H9 (cell line): ENCODE data around the gene SSTR5. TPM values are rescaled to one million over a fixed set of nuclear protein-coding genes. Genes with fewer than 3 reads are reported as not detected.

Experiments
- DNase-seq: peaks from one replicate; pipeline ENCODE4 v3.0.0-alpha.2; 2017
- H2AFZ ChIP-seq: one replicate; pipeline ENCODE4 v1.6.1; 2013; ENCODE audit warnings: mild to moderate bottlenecking, low read length, control low read depth, moderate library complexity
- H2AK5ac ChIP-seq: 2 replicates; pipeline ENCODE4 v1.6.1; 2013; ENCODE audit warnings: low read length, control low read depth, mixed read lengths; ENCODE audit not compliant: insufficient read length
- H2BK120ac ChIP-seq: one replicate; pipeline ENCODE4 v1.6.1; 2013; ENCODE audit warnings: low read depth, mild to moderate bottlenecking, low read length, control low read depth, inconsistent platforms; ENCODE audit not compliant: poor library complexity, severe bottlenecking
- H2BK12ac ChIP-seq: 2 replicates; pipeline ENCODE4 v1.6.1; 2013; ENCODE audit warnings: low read length, control low read depth, mixed read lengths, low read depth; ENCODE audit not compliant: insufficient read length
- H2BK15ac ChIP-seq: 2 replicates; pipeline ENCODE4 v1.6.1; 2013; ENCODE audit warnings: low read depth, low read length, control low read depth
- H2BK20ac ChIP-seq: one replicate; pipeline ENCODE4 v1.6.1; 2013; ENCODE audit warnings: low read depth, mild to moderate bottlenecking, low read length, control low read depth, inconsistent platforms; ENCODE audit not compliant: poor library complexity, severe bottlenecking
- H2BK5ac ChIP-seq: 2 replicates; pipeline ENCODE4 v1.6.1; 2013; ENCODE audit warnings: low read length, control low read depth, mixed read lengths; ENCODE audit not compliant: insufficient read length
- H3K14ac ChIP-seq: 2 replicates; pipeline ENCODE4 v1.6.1; 2013; ENCODE audit warnings: low read length, control low read depth; ENCODE audit not compliant: insufficient read depth
- H3K18ac ChIP-seq: 2 replicates; pipeline ENCODE4 v1.6.1; 2013; ENCODE audit warnings: low read depth, mild to moderate bottlenecking, mixed read lengths, low read length, control low read depth; ENCODE audit not compliant: insufficient read length
- H3K23ac ChIP-seq: 2 replicates; pipeline ENCODE4 v1.6.1; 2013; ENCODE audit warnings: low read length, control low read depth, mixed read lengths, low read depth; ENCODE audit not compliant: insufficient read length
- H3K23me2 ChIP-seq: 2 replicates; pipeline ENCODE4 v1.6.1; 2013; ENCODE audit warnings: low read depth, mild to moderate bottlenecking, mixed read lengths, low read length, control low read depth; ENCODE audit not compliant: insufficient read length, poor library complexity, severe bottlenecking
- H3K27ac ChIP-seq: 2 replicates; pipeline ENCODE4 v1.5.1; 2013; ENCODE audit warnings: low read length, control low read depth, mixed read lengths, low read depth; ENCODE audit not compliant: insufficient read length
- H3K27me3 ChIP-seq: 2 replicates; pipeline ENCODE4 v1.6.1; 2013; ENCODE audit warnings: low read length, control low read depth, inconsistent platforms; ENCODE audit not compliant: insufficient read depth
- H3K4ac ChIP-seq: 2 replicates; pipeline ENCODE4 v1.6.1; 2013; ENCODE audit warnings: low read depth, mild to moderate bottlenecking, control low read depth, inconsistent platforms, low read length, moderate library complexity
- H3K4me1 ChIP-seq: 2 replicates; pipeline ENCODE4 v1.6.1; 2013; ENCODE audit warnings: low read length, control low read depth, inconsistent platforms; ENCODE audit not compliant: insufficient read depth
- H3K4me2 ChIP-seq: 2 replicates; pipeline ENCODE4 v1.6.1; 2013; ENCODE audit warnings: low read length, control low read depth, mixed read lengths; ENCODE audit not compliant: insufficient read length, insufficient read depth
- H3K56ac ChIP-seq: 2 replicates; pipeline ENCODE4 v1.6.1; 2013; ENCODE audit warnings: low read depth, mild to moderate bottlenecking, mixed read lengths, low read length, control low read depth; ENCODE audit not compliant: insufficient read length
- H3K79me1 ChIP-seq: 2 replicates; pipeline ENCODE4 v1.6.1; 2013; ENCODE audit warnings: low read depth, mild to moderate bottlenecking, moderate library complexity, low read length, control low read depth, inconsistent platforms; ENCODE audit not compliant: insufficient read depth, poor library complexity, severe bottlenecking
- H3K79me2 ChIP-seq: 2 replicates; pipeline ENCODE4 v1.6.1; 2013; ENCODE audit warnings: low read length, control low read depth, inconsistent platforms; ENCODE audit not compliant: insufficient read depth
- H3K9ac ChIP-seq: 2 replicates; pipeline ENCODE4 v1.6.1; 2013; ENCODE audit warnings: low read length, control low read depth, mixed read lengths; ENCODE audit not compliant: insufficient read length; ENCODE audit errors: extremely low read depth
- H3K9me3 ChIP-seq: one replicate; pipeline ENCODE4 v1.6.1; 2013; ENCODE audit warnings: low read depth, low read length, inconsistent platforms; ENCODE audit not compliant: control insufficient read depth
- H3T11ph ChIP-seq: one replicate; pipeline ENCODE4 v1.6.1; 2013; ENCODE audit warnings: mild to moderate bottlenecking, low read length, control low read depth, inconsistent platforms
- H4K20me1 ChIP-seq: one replicate; pipeline ENCODE4 v1.6.1; 2013; ENCODE audit not compliant: control insufficient read depth, insufficient read length, insufficient read depth
- H4K5ac ChIP-seq: 2 replicates; pipeline ENCODE4 v1.6.1; 2013; ENCODE audit warnings: low read depth, mild to moderate bottlenecking, mixed read lengths, low read length, control low read depth; ENCODE audit not compliant: insufficient read length
- H4K8ac ChIP-seq: replicated peaks from 2 replicates; pipeline ENCODE4 v1.6.1; 2013; ENCODE audit warnings: low read length, control low read depth, mixed read lengths, low read depth; ENCODE audit not compliant: insufficient read length
- H4K91ac ChIP-seq: 2 replicates; pipeline ENCODE4 v1.6.1; 2013; ENCODE audit warnings: low read depth, mild to moderate bottlenecking, moderate library complexity, mixed read lengths, low read length, control low read depth; ENCODE audit not compliant: insufficient read length
- H3K27ac Mint-ChIP-seq, 3 experiments: 2 replicates in 2 of 3; 3 replicates in 1 of 3; pipeline ENCODE4 v1.8.0; 2020 to 2021; ENCODE audit warnings: mixed read lengths in 3 of 3, mild to moderate bottlenecking in 1 of 3, moderate library complexity in 1 of 3
- H3K27me3 Mint-ChIP-seq: 2 replicates; pipeline ENCODE4 v1.8.0; 2021; ENCODE audit warnings: low read depth, mild to moderate bottlenecking, moderate library complexity, mixed read lengths
- H3K36me3 Mint-ChIP-seq, 3 experiments: 2 replicates in 2 of 3; 3 replicates in 1 of 3; pipeline ENCODE4 v1.8.0; 2020 to 2021; ENCODE audit warnings: low read depth in 3 of 3, mixed read lengths in 3 of 3; ENCODE audit not compliant: insufficient read depth in 1 of 3
- H3K4me1 Mint-ChIP-seq, 2 experiments: 2 replicates each; pipeline ENCODE4 v1.8.0; 2020; ENCODE audit warnings: mixed read lengths in 2 of 2
- H3K4me3 Mint-ChIP-seq, 2 experiments: 2 replicates in 1 of 2; 3 replicates in 1 of 2; pipeline ENCODE4 v1.8.0; 2020 to 2021; ENCODE audit warnings: mild to moderate bottlenecking in 2 of 2, mixed read lengths in 2 of 2, moderate library complexity in 1 of 2
- H3K9me3 Mint-ChIP-seq, 2 experiments: 2 replicates in 1 of 2; 3 replicates in 1 of 2; pipeline ENCODE4 v1.8.0; 2020; ENCODE audit warnings: mild to moderate bottlenecking in 2 of 2, mixed read lengths in 2 of 2, moderate library complexity in 1 of 2
- CTCF ChIP-seq: fragments of 200-600 bp; sonication (generic); conservative IDR thresholded peaks from 3 replicates; pipeline ENCODE4 v1.8.0; 2021; ENCODE audit warnings: antibody characterized with exemption, mild to moderate bottlenecking
- WGBS: extraction: QIAGEN DNeasy Blood & Tissue Kit; methylation state at CpG from one replicate; pipeline ENCODE4 v1.1.7; 2013; ENCODE audit warnings: missing lambda C conversion rate, low lambda C conversion rate, mixed read lengths; ENCODE audit not compliant: insufficient read length; ENCODE audit errors: extremely low coverage; 5-methylcytosine and 5-hydroxymethylcytosine counted together
- total RNA-seq: library from RNA; stranded (reverse); gene quantifications from 2 replicates; pipeline ENCODE4 v1.2.1, GENCODE V29; 2021

Gene SSTR5
- total RNA-seq, 1 experiment from 2014 or later, result 0.22 TPM

GRCh38 chr16:1103636-1103980, 31.1 kb downstream of the SSTR5 start:
- Histone ChIP-seq H4K8ac (no peak overlapping the region), H3K23ac (no peak overlapping the region), H3K79me1 (no peaks in the 10 kb centered on the region), H3K18ac (no peak overlapping the region), H3K56ac (no peak overlapping the region), H2AK5ac (no peak overlapping the region), H4K91ac (no peak overlapping the region), H4K5ac (no peak overlapping the region), H3K79me2 (no peaks in the 10 kb centered on the region), H3K4me2 (no peak overlapping the region), H4K20me1 (no peaks in the 10 kb centered on the region), H3K27ac (no peak overlapping the region), H3K14ac (no peak overlapping the region), H2BK5ac (no peak overlapping the region), H2AFZ (no peak overlapping the region), H3K4ac (no peak overlapping the region), H2BK120ac (no peak overlapping the region), H3K9ac (no peak overlapping the region), H3K4me1 (no peaks in the 10 kb centered on the region), H3T11ph (no peak overlapping the region), H3K27me3 (no peaks in the 10 kb centered on the region), H3K9me3 (no peaks in the 10 kb centered on the region), H2BK15ac (no peak overlapping the region), H2BK12ac (no peak overlapping the region), H2BK20ac (no peak overlapping the region), H3K23me2 (peaks cover 4% of the 10 kb centered on the region)
- Mint-ChIP-seq H3K27me3 (peaks cover 16% of the 10 kb centered on the region), H3K4me1 (peaks cover 0 to 10% of the 10 kb centered on the region in 2 experiments; a peak in 2 of 4 replicates), H3K27ac (no peak overlapping the region), H3K4me3 (no peak overlapping the region; a peak in 1 of 5 replicates), H3K36me3 (no peaks in the 10 kb centered on the region), H3K9me3 (no peaks in the 10 kb centered on the region; a peak in 1 of 5 replicates)
- TF ChIP-seq CTCF, result no peak
- DNase-seq, result no peak
- no CpG with 5 or more reads among the region's 11 CpGs for WGBS
